RWPE1 (cell line): Measurements from ENCODE around the gene PRORP.

Experiments
- CTCF ChIA-PET: fragments of 350-600 bp; sonication (Branson Sonifier 250); formaldehyde crosslinking; extraction: SDS; loops from one replicate; lab custom pipeline; 2021; lab: Yijun Ruan, JAX
- POLR2A ChIA-PET: fragments of 400-600 bp; formaldehyde crosslinking; extraction: SDS; loops from one replicate; lab custom pipeline; 2020; ENCODE audit warnings: antibody characterized with exemption; ENCODE audit not compliant: low non-redundant PET; lab: Yijun Ruan, JAX
- DNase-seq: peaks from one replicate; pipeline ENCODE4 v3.0.0; 2012; ENCODE audit warnings: low spot score
- H3K27ac ChIP-seq: fragments of 450-650 bp; 2 replicates; pipeline ENCODE4 v1.5.1; 2017
- CTCF ChIP-seq: fragments of 450-650 bp; conservative IDR thresholded peaks from 2 replicates; pipeline ENCODE4 v1.5.1; 2017; ENCODE audit warnings: low read depth, mild to moderate bottlenecking

PRORP gene

GRCh38 chr14:35117112-35117511, 5.2 kb upstream of the PRORP start:
- H3K27ac ChIP-seq = no peak overlapping the region
- DNase-seq = no peak
- POLR2A ChIA-PET = no interaction called here
- CTCF ChIA-PET = no interaction called here
- no peak for TF ChIP-seq CTCF

GRCh38 chr14:35121026-35121886, 1.1 kb upstream of the PRORP start:
- POLR2A ChIA-PET = interaction anchor here (0.9 to 1.0 kb wide), 3 partner anchors 74 to 296 kb away, joined by 3 to 4 read pairs (median 3); partner anchors contain the start of gene FAM177A1
- TF ChIP-seq CTCF = no peak
- H3K27ac ChIP-seq = peak overlapping the region; percentile 98
- peak; percentile 1 for DNase-seq
- CTCF ChIA-PET = no interaction called here

- H3K27ac ChIP-seq = peak overlapping the region; percentile 98
- ChIA-PET CTCF (no interaction called here), POLR2A (interaction anchor here (0.5 to 1.0 kb wide), 2 partner anchors 20 to 76 kb away, joined by 4 read pairs; partner anchors contain the start of gene FAM177A1)
- DNase-seq = peak; percentile 45
- no peak for TF ChIP-seq CTCF
Measured at GRCh38 chr14:35122696-35123387, 490 bp downstream of the PRORP start.

- H3K27ac ChIP-seq = no peak overlapping the region
- CTCF ChIA-PET = interaction anchor here (0.9 kb wide), 1 partner anchor 106 kb away, joined by 4 read pairs; no protein-coding TSS in a partner anchor
- TF ChIP-seq CTCF = no peak
- DNase-seq = no peak
- POLR2A ChIA-PET = interaction anchor here (0.5 to 1.0 kb wide), 2 partner anchors 19 to 77 kb away, joined by 4 read pairs; partner anchors contain the start of gene FAM177A1
Measured at GRCh38 chr14:35123388-35123703, 994 bp downstream of the PRORP start.

- DNase-seq = no peak
- POLR2A ChIA-PET = interaction anchor here (1.0 kb wide), 1 partner anchor 78 kb away, joined by 4 read pairs; the partner anchor contains the start of gene FAM177A1
- no peak for TF ChIP-seq CTCF
- no peak overlapping the region for H3K27ac ChIP-seq
- CTCF ChIA-PET = interaction anchor here (0.9 kb wide), 1 partner anchor 105 kb away, joined by 4 read pairs; no protein-coding TSS in a partner anchor
Measured at GRCh38 chr14:35124127-35124526, 1.8 kb downstream of the PRORP start.
